Hypothalamus (tissue), 51 donors: ENCODE results near the gene ZNF8.
A peak's percentile ranks its signal among the peaks of the same experiment; 100 is the strongest.
"Not testable (repeated sequence)": the region's sequence is repeated elsewhere in the genome, so short reads cannot be mapped to it uniquely, and the experiment has no call there.

Experiments used
- DNase-seq, 51 donors: peaks; one replicate each; lab custom pipeline; 2025; lab: John Stamatoyannopoulos, UW

Gene ZNF8

GRCh38 chr19:58334691-58335249, 56.0 kb downstream of the ZNF8 start:
- no peak for DNase-seq

- no peak for DNase-seq
Measured at GRCh38 chr19:58335630-58336029, 56.9 kb downstream of the ZNF8 start.

GRCh38 chr19:58336216-58336615, 57.5 kb downstream of the ZNF8 start:
- no peak for DNase-seq

- DNase-seq: no peak
Measured at GRCh38 chr19:58336820-58337219, 58.1 kb downstream of the ZNF8 start.

GRCh38 chr19:58338336-58338735, 59.6 kb downstream of the ZNF8 start:
- DNase-seq: no peak

- no peak for DNase-seq
Measured at GRCh38 chr19:58338825-58339558, 60.2 kb downstream of the ZNF8 start.

- no peak for DNase-seq
Measured at GRCh38 chr19:58345558-58345957, 66.8 kb downstream of the ZNF8 start.

GRCh38 chr19:58346961-58347929, 68.5 kb downstream of the ZNF8 start:
- DNase-seq: peak in 48 of 51 donors; percentile 7 to 86 (median 55)

GRCh38 chr19:58348080-58348479, 69.3 kb downstream of the ZNF8 start:
- not testable (repeated sequence) for DNase-seq

GRCh38 chr19:58349590-58349989, 70.8 kb downstream of the ZNF8 start:
- no peak for DNase-seq

- no peak for DNase-seq
Measured at GRCh38 chr19:58350001-58350861, 71.5 kb downstream of the ZNF8 start.

GRCh38 chr19:58350871-58351557, 72.3 kb downstream of the ZNF8 start:
- no peak for DNase-seq

- no peak for DNase-seq
Measured at GRCh38 chr19:58351558-58351878, 72.8 kb downstream of the ZNF8 start.

- DNase-seq: no peak
Measured at GRCh38 chr19:58351990-58352755, 73.4 kb downstream of the ZNF8 start.
